ENCODE measurements around the gene KCNH2.

The KCNH2 gene

GRCh38 chr7:150996376-150997074, 18.4 kb upstream of the KCNH2 start:
- no peaks in the 10 kb centered on the region for H3K9me2 ChIP-seq (replicated peaks; ENCODE audit: insufficient read depth, low read length)
- H3K27ac ChIP-seq (ENCODE audit: low read depth, low read length): no peak overlapping the region
- no peaks in the 10 kb centered on the region for H3K36me3 ChIP-seq (ENCODE audit: low read length)
- no peaks in the 10 kb centered on the region for H3K27me3 ChIP-seq (ENCODE audit: low read length)
- H3K79me2 ChIP-seq (ENCODE audit: insufficient read depth, low read length): no peaks in the 10 kb centered on the region
- no peaks in the 10 kb centered on the region for H3K9me3 ChIP-seq (ENCODE audit: insufficient read depth, low read length)
- H3K4me2 ChIP-seq (ENCODE audit: low read depth, low read length, poor library complexity, severe bottlenecking): no peak overlapping the region
- H3K9ac ChIP-seq (ENCODE audit: low read length): no peak overlapping the region
- H4K20me1 ChIP-seq (ENCODE audit: low read depth, low read length): no peaks in the 10 kb centered on the region
- H3K4me3 ChIP-seq (ENCODE audit: insufficient read depth, low read length, poor library complexity, severe bottlenecking): no peak overlapping the region
- H2AFZ ChIP-seq (ENCODE audit: low read depth, low read length, severe bottlenecking): no peak overlapping the region
- H3F3A ChIP-seq (ENCODE audit: insufficient read depth): no peaks in the 10 kb centered on the region
- no peak for TF ChIP-seq EZH2phosphoT487 (conservative IDR thresholded peaks at IDR 0.05; ENCODE audit: low read length)
- TF ChIP-seq CTCF (IDR thresholded peaks at IDR 0.05; ENCODE audit: insufficient read depth, low read length, poor library complexity, severe bottlenecking): no peak

GRCh38 chr7:150994838-150995510, 16.9 kb upstream of the KCNH2 start:
- H3K4me2 ChIP-seq (ENCODE audit: low read depth, low read length, poor library complexity, severe bottlenecking): no peak overlapping the region
- H3K9me3 ChIP-seq (ENCODE audit: insufficient read depth, low read length): no peaks in the 10 kb centered on the region; the same call in 1 of the 2 replicates
- no peaks in the 10 kb centered on the region for H3K79me2 ChIP-seq (ENCODE audit: insufficient read depth, low read length)
- H3K9me2 ChIP-seq (replicated peaks; ENCODE audit: insufficient read depth, low read length): no peaks in the 10 kb centered on the region
- H3K9ac ChIP-seq (ENCODE audit: low read length): no peak overlapping the region
- H3K36me3 ChIP-seq (ENCODE audit: low read length): no peaks in the 10 kb centered on the region
- TF ChIP-seq EZH2phosphoT487 (conservative IDR thresholded peaks at IDR 0.05; ENCODE audit: low read length): no peak
- no peak for TF ChIP-seq CTCF (IDR thresholded peaks at IDR 0.05; ENCODE audit: insufficient read depth, low read length, poor library complexity, severe bottlenecking)
- no peak overlapping the region for H2AFZ ChIP-seq (ENCODE audit: low read depth, low read length, severe bottlenecking)
- H3K27me3 ChIP-seq (ENCODE audit: low read length): no peaks in the 10 kb centered on the region
- H3K27ac ChIP-seq (ENCODE audit: low read depth, low read length): no peak overlapping the region
- no peaks in the 10 kb centered on the region for H4K20me1 ChIP-seq (ENCODE audit: low read depth, low read length)
- no peaks in the 10 kb centered on the region for H3F3A ChIP-seq (ENCODE audit: insufficient read depth)
- no peak overlapping the region for H3K4me3 ChIP-seq (ENCODE audit: insufficient read depth, low read length, poor library complexity, severe bottlenecking)

GRCh38 chr7:150994141-150994837, 16.2 kb upstream of the KCNH2 start:
- no peaks in the 10 kb centered on the region for H3F3A ChIP-seq (ENCODE audit: insufficient read depth)
- H3K9me2 ChIP-seq (replicated peaks; ENCODE audit: insufficient read depth, low read length): no peaks in the 10 kb centered on the region
- H3K79me2 ChIP-seq (ENCODE audit: insufficient read depth, low read length): no peaks in the 10 kb centered on the region
- no peak overlapping the region for H3K27ac ChIP-seq (ENCODE audit: low read depth, low read length)
- TF ChIP-seq CTCF (IDR thresholded peaks at IDR 0.05; ENCODE audit: insufficient read depth, low read length, poor library complexity, severe bottlenecking) (no peak), EZH2phosphoT487 (conservative IDR thresholded peaks at IDR 0.05; ENCODE audit: low read length) (no peak)
- H3K9me3 ChIP-seq (ENCODE audit: insufficient read depth, low read length): no peaks in the 10 kb centered on the region; the same call in 1 of the 2 replicates
- no peak overlapping the region for H3K4me2 ChIP-seq (ENCODE audit: low read depth, low read length, poor library complexity, severe bottlenecking)
- no peak overlapping the region for H3K9ac ChIP-seq (ENCODE audit: low read length)
- H3K36me3 ChIP-seq (ENCODE audit: low read length): no peaks in the 10 kb centered on the region
- no peaks in the 10 kb centered on the region for H4K20me1 ChIP-seq (ENCODE audit: low read depth, low read length)
- H3K27me3 ChIP-seq (ENCODE audit: low read length): no peaks in the 10 kb centered on the region
- H3K4me3 ChIP-seq (ENCODE audit: insufficient read depth, low read length, poor library complexity, severe bottlenecking): no peak overlapping the region
- H2AFZ ChIP-seq (ENCODE audit: low read depth, low read length, severe bottlenecking): no peak overlapping the region

All from SU-DHL-6 (cell line).